Astrocyte (in vitro differentiated cells and primary cell): ENCODE measurements around the gene SORBS2.

Experiments used
- EZH2 ChIP-seq: IDR thresholded peaks from 2 replicates; pipeline ENCODE4 v1.6.1; 2012; ENCODE audit warnings: mild to moderate bottlenecking, low read length, inconsistent platforms; ENCODE audit not compliant: insufficient read depth
- TF ChIP-seq, protein P1 (sequence below): IDR thresholded peaks from 2 replicates; pipeline ENCODE4 v1.5.1; 2011; ENCODE audit warnings: low read depth, mild to moderate bottlenecking, inconsistent platforms, low read length, moderate library complexity; ENCODE audit not compliant: insufficient read depth

DNA sequence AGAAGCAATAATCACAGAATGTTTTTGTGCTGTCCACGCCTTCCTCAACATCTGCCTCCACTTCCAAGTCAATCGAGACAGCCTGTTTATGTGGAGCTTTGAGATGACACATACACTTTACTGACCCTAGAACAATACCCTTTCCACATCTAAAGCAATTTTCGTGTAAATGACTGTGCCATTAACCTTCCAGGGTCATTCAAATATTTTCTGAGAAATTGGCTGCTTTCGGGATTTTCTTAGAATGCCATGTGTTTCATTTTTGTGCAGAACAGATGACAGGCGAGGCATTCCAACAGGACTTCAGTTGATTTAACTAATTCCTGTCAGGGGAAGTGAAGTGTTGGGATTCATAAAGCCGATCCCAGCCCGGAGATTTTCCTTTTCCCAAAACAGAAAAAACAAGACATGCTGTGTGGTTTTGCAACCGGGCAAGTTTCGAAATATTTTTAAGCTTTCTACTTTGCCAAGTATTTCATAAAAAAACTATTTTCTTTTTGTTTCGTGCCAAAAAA is 73.9 kb downstream of the SORBS2 start:
- TF ChIP-seq, protein P1, sequence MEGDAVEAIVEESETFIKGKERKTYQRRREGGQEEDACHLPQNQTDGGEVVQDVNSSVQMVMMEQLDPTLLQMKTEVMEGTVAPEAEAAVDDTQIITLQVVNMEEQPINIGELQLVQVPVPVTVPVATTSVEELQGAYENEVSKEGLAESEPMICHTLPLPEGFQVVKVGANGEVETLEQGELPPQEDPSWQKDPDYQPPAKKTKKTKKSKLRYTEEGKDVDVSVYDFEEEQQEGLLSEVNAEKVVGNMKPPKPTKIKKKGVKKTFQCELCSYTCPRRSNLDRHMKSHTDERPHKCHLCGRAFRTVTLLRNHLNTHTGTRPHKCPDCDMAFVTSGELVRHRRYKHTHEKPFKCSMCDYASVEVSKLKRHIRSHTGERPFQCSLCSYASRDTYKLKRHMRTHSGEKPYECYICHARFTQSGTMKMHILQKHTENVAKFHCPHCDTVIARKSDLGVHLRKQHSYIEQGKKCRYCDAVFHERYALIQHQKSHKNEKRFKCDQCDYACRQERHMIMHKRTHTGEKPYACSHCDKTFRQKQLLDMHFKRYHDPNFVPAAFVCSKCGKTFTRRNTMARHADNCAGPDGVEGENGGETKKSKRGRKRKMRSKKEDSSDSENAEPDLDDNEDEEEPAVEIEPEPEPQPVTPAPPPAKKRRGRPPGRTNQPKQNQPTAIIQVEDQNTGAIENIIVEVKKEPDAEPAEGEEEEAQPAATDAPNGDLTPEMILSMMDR = no peak
- TF ChIP-seq EZH2 = no peak
